ENCODE measurements around the gene PTPN13.

PTPN13 gene

DNA sequence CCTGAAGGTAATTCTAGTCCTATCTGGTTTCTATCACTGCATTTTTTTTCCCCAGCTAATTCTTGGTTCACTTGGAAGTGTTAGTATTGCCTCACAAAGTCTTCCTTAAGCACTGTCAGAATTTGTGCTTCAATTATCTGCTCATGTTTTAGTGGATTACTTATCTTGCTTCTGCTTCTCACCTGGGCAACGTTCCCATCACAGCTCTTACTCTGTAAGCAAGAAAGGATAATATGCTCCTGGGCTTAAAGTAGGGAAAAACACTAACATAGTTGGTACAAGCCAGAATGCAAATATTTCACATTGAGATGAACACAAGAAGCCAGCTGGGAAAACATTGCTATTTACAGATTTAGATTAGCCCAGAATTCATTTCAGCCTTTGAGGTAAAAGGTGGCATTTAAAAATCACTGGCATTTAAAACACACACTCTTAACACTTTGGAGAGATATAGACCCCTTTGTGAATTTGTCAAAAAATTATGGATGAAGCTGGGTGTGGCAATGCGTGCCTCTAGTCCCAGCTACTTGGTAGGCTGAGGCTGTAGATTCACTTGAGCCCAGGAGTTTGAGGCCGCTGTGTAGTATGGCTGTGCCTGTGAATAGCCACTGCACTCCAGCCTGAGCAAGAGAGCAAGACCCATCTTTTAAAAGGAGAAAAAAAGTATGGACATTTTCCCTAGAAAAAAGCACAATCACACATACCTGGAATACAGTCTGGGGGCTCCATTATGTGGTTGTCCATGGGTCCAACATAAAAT lies 6.6 kb upstream of the PTPN13 start:
- FAIRE-seq = no peak

DNA sequence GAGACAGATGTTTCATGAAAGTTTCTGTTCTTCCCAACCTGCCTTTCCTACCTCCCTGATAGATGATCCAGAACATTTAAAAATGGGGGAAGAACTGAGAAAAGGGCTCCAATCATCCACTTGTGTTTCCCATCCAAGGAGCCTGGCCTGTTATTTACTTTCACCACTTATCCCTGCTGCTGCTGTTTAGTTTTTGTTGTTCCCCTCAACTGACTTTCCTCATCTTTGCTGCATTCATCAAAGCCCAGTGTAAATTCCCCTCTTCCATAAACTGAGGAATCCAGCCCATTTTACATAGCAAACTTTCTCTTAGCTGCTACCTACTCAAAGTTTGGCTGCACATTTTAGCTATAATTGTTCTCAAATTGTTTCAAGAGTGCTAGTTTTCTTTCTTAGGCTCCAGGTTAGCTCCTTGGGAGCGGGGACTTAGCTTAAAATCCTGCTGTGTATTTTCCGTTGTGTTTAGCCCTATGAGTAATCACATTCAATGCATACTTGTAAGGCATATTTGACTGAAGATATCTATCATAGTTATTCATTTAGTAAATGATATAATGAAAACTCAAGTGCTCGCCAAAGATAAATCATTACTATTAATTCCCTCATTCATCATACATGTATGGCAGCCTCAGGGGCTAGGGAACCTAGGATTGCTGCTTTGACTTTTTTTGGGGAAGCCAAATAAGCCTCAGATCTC lies 1.4 kb upstream of the PTPN13 start:
- no peak for FAIRE-seq

DNA sequence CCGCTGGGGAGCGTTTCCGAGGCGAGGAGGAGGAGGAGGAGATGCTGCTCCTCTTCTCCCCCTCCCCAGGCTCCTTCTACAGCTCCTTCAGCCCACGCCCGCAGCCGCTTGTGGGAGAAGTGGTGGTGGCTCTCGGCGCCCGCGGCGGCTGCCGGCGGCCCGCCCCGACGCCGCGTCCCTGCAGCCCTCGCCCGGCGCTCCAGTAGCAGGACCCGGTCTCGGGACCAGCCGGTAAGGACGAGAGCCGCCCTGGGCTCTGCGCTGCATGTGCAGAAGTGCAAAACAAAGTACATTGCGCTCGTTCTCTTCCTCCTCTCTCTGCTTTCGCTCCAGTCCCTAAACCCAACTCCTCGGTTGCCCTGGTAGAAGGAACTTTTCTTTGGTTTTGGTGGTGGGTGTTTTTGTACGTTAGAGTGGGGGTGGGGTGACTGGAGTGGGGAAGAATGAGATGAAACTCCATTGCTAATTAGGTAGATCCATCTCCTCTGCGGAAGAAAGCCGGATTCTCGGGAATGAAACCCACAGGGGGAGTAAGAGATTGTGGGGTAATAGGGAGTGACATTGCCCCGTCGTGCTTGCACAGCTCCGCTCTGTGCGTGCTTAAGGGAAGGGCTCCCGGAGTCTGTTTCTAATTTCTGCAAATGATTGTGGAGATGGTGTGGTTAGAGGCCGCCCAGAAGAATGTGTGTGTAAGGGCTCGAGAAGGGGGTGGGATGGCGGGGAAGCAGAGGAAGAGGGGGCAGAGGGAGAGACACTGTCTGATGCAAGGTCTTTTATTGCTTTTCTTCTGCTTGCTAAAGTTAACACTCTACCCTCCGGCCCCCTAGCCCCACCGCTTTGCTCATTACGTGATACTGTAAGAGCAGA lies 677 bp downstream of the PTPN13 start:
- no peak for FAIRE-seq

DNA sequence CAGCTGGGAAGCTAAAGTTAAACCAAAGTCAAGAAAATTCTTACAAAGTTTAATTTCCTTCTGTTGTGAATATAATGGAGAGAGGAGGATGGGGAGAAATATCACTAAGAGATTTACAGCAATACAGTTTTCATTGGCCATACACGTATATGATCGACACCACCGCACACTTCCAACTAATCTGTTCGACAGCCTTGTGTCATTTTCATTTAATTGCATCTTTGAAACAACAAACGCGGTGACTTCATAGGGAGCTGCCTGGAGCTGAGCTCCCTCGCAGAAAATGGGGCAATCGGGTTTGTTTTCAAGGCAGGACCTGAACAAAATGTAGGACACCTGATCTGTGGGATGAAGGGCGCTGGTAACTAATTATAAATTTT lies 1.3 kb downstream of the PTPN13 start:
- FAIRE-seq = no peak

DNA sequence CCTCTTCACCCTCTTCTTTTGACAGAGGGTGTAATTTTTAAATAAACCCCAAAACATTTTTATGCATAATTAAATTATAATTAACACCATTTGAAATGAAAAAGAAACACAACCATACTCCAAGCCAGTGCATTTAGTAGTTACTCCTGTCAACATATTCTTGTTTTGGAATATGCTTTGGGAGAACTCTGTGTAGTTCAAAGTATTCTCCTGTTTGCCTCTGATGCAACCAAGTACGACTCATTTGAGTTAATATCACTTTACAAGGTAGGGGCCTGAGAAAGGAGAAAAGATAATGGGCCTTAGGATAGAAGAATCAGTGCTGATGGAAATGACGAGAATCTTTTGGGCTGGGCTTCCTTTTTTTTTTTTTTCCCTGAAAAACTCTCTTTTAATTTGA lies 2.7 kb downstream of the PTPN13 start:
- FAIRE-seq = no peak

DNA sequence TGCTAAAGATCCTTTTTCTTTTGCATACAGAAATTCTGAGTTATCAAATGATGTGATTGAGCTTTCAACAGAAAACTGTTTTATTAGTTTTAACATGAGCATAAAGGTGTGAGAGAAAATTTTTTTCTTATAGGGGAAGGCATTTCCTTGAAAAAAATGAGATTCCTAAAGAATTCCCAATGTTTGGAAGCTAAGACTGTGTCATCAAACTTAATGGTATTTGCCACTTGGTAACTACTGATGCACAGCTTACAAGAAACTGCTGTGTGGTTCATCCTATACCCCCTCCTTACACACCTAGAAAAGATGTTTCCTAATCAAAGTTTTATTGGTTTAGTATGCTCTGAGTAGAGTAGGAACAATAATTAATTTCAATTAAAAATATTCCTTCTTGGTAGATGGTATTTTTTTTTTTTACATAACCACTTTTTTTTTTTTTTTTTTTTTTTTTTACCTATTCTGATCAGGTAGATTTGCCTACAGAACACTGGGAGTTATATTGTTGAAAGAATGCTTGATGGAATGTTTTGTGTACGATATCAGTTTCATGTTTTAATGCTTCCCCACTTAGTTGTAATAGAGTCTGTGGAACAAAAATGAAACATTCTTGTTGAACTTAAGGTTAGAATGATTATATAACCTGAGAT lies 6.0 kb downstream of the PTPN13 start:
- FAIRE-seq = no peak

DNA sequence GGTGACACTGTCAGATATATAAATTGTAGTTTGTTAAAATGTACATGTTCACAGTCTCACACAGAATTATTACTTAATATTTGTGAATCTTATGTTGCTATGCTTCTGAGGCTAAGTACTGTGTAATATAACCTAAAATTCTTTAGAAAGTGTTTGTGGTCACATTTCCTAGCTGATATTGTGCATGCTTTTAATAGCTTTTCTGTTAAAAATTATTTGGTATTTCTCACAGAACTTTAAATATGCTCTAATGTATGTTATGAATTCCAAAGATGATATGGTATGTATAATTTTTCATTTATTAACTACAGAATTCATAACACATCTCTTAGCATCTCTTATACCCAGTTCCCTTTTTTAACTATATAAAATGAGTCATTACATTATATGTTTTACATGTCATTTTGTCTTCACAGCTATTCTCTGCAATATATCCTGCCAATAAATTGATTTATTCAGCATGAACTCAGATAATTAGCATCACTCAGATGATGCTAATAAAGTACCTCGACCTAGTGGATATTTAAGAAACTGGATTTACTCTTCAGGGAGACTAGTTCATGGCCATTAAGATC lies 9.3 kb downstream of the PTPN13 start:
- FAIRE-seq = peak; percentile 45

DNA sequence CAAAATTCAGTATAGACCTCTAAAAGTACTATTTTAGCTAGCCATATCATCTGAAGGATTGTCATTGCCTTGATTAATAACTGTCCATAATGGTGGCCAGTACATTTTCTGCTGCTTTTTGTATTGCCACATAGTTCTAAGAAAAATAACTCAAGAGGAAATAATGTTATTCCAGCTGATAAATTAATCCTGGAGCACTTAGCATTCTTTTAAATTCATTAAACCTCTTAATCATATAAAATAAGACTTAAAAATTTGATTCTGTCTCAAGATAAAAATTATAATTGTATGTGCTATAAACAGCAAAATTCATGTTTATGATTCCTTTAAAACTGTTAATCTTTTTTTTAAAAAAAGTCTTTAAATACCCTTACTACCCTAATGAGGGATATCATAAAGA lies 12.7 kb downstream of the PTPN13 start:
- no peak for FAIRE-seq

DNA sequence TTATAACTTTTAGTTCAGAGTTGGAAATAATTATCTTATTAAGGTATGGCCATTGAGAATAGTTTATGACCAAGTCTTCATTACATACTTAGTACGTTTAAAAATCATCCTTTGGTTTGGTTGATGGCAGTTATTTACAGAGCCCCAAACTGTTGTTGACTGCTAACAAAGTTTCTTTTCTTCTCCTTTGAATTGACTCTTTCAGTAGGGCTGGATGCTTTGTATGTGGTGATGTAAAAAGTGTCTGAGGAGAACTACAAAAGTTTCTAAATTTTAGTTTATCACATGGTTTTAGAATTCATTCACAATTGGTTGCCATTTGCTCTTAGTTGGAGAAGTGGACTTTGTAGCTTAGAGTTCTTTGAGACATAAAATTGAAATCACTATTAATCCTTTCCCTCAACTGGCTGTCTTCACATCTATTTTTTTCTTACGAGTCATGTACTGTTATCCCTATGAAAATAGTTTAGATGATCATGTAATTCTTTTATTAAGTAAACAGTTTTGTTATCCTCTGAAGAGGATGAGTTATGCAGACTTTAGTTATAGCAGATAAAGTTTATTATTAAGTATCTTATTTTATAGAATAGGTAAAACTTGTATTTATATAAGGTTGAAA lies 14.8 kb downstream of the PTPN13 start:
- FAIRE-seq = no peak

DNA sequence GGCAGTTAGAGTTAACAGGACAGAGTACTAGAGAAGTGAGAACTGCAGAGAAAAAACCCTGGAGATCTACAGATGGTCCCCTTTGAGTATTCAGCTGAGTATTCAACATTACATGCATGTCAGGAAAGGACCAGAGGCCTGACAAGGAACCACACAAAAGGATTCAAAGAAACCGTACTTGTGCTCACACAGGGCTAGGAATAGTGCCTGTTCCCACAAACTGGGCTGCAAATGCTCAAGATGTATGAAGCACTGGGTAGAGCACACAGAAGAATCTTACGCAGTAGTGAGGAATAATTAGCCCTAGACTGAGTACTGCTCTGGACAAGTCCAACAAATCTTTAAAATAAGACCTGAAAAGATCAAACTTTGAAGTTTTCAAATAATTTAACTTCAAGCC lies 17.6 kb downstream of the PTPN13 start:
- FAIRE-seq = no peak

DNA sequence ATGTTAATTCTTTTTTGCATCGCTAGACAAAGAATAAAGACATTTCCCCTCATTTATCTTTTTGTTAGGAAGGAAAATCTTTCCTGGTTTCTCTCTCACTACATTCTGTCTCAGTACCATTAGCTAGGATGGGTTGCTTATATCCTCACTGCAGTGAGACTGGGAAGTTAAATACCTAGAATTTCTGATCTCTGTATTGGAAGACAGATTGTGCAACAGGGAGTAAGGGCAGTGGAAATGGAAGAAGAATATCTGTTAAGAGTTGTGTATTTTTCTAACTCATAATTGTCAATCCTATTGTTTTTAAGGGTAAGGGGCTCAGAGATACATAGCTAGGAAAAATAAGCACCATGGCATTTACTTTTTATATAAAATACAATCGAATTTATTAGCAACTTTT lies 19.6 kb downstream of the PTPN13 start:
- no peak for FAIRE-seq

DNA sequence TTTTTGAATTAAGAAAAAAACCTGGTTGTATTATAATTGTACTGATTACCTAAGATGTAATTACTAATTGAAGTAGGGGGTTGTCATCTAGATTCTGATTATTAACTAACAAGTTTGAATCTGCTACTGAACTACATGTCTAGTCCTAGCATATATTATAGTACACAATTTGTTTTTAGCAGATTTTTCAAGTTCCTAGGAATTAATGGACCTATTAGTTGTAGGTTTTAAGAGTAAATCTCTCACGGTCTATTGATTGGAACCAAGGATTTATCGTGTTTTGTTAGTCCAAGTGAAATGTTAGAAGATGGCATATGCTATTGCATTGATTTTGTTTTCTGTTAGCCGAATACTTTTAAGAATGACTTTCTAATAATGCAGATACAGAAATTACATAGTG lies 20.8 kb downstream of the PTPN13 start:
- no peak for FAIRE-seq

DNA sequence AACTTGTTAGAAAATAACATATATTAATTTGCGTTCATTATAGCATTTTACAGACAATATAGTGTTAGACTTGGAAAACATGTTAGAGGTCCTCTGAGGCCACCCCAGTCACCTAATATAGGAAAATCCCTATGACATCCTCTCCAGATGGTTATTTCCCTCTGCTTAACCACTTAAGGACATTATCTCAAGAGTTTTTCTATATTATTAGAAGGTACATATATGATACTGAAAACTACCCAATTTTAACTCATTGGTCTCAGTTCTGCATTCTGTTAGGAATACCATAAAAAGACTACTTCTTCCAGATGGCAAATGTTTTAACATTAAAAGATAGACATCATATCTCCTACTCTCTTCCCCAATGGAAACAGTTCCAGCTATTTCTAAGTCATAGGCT lies 21.4 kb downstream of the PTPN13 start:
- no peak for FAIRE-seq

DNA sequence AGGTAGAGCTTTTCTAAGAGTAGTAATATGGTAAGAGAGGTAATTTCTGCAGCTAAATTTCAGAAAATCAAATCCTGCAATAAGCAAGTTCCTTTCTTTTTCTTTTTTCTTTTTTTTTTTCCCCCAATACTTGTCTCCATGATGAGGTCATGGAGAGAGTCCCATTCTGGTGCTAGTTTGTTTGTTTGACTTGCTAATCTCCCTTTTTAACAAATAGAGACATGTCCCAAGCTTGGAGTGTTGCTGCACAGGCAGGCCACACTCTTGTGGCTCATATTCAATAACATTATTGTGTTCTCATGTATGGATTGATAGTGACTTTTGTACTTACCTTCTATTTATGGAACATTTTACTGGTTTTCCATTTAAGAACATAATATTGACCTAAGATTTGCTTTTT lies 25.5 kb downstream of the PTPN13 start:
- no peak for FAIRE-seq

DNA sequence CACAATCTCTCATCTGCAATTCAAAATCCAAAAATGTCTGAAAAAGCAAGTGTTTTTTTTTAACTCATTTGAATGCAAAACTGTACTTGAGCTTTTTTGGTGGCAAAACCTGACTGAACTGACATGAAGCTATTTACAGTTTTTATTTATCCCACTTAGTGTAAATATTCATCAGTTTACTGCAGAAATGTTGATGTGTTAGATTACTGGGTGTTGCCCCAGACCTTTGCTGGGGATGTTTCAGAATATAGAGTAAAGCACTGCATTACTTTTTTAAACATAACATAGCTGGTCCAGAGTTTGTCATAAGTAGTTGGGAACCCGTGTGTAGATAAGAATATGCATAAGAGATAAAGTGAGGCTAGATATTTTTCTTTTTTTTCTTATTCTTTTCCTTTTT lies 27.3 kb downstream of the PTPN13 start:
- FAIRE-seq = no peak

DNA sequence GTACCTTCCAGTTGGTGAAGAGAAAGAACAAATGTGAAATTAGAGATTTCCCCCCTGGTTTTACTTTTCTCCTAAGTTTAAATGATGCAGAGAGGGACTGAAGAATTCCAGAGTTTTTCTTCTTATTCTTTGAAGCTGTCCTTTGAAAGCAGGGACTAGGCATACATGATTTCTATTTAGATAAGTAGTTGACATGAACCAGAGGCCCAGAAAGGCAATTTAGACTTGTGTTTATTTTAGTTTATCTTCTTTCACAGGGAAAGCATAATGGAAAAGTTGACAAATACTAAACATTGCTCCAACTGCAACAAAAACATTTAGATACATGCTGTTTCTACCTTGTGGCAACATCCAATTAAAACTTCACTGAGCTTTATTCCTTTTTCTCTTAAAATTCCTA lies 32.0 kb downstream of the PTPN13 start:
- no peak for FAIRE-seq

DNA sequence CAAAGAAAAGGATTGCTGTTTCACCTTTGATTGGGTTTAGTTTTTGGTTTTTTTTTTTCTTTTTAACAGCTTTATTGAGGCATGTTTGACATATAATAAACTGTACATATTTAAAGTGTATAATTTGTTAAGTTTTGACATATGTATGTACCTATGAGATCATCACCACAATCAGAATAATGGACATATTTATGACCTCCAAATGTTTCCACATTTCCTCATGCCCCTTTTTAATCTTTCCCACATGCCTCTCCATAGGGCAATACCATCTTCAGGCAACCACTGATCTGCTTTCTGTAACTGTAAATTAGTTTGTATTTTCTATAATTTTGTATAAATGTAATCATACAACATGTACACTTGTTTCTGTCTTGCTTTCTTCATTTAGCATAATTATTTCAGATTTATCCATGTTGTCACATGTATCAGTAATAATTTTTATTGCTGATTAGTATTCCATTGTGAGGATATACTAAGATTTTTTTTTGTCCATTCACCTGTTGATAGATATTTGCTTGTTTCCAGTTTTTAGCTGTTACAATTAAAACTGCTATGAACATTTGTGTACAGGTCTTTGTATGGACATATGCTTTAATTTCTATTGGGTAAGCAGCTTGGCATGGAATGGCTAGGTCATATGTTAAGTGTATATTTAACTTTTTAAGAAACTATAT lies 33.5 kb downstream of the PTPN13 start:
- FAIRE-seq = no peak

DNA sequence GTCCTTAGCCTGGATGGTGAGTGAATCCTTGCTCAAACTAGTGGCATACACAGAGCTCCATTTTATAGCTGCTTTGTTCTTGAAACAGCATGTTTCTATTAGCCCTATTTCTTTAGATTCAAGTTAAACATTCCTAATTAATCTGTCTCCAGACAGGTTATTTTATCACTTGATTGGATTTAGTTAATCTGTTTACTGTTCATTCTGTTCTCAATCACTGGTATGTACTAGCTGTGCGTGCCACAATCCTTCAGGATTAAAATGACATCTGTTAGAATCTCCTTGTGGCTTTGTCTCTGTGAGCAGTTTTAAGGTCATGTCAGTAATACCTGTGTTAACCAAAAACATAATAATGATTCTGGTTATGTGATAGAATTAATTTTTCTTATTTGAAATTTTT lies 36.5 kb downstream of the PTPN13 start:
- no peak for FAIRE-seq

DNA sequence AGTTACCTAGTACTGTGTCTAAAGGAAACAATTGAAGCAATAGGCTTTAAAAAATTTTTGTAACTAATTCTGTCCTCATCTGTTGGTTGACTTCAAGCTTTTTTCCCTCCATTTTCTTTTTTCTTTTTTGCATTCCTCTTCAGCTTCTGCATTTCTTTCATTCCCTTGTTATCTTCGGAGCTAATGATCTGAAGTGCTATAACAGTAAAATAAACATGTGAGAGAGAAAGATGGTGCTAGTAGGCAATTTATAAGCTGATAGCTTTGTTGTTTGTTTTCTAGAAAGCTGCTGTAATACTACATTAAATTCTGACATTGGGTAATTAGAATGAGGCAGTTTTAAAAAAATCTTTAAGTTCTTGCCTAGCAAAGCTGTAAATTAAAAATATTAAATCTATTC lies 37.1 kb downstream of the PTPN13 start:
- FAIRE-seq = no peak

DNA sequence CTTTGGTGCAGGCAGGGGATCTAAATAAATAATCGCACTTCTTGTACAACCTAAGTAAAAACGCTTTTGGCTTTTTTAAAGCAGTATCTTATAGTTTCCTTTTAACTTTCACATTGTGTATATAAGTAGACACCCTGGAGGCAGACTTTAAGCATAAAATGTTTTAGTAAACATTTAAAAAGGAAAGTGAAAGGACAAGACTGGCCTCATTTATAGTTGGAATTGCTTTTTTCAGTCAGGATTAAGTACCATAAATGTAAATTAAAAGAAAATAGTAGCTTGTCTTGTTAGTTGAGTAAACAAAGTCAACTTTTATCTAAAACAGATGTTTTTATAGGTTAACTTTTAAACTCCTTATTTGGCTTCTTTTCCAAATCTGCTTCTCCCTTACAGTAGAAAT lies 39.7 kb downstream of the PTPN13 start:
- no peak for FAIRE-seq

DNA sequence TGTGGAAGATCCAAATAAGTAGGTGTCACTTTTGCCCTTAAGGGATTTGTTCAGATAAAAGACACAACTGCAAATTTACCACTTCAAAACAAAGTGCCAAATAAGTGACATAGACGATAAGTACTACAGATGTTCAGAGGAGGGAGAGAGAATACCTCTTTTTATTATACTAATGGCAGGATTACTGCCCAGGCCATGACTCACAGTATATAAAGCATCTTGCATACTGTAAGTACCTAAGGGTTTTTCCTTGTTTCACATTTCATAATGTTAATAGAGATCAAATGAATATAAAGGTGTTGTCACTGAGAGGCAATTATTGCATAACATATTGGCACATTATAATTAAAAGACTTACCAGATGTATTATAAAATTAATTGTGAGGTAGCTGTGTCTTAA lies 46.4 kb downstream of the PTPN13 start:
- FAIRE-seq = no peak
